Nephron (organoid): ENCODE data around the gene ARHGDIA.

ENCODE experiments used
- H3K27ac Mint-ChIP-seq, 3 experiments: 2 replicates each; pipeline ENCODE4 v1.8.0; 2020; ENCODE audit warnings: mixed read lengths in 3 of 3, mild to moderate bottlenecking in 2 of 3, moderate library complexity in 1 of 3
- H3K27me3 Mint-ChIP-seq: 2 replicates; pipeline ENCODE4 v1.8.0; 2021; ENCODE audit warnings: low read depth, mild to moderate bottlenecking, moderate library complexity, mixed read lengths
- H3K36me3 Mint-ChIP-seq: 2 replicates; pipeline ENCODE4 v1.8.0; 2020; ENCODE audit warnings: low read depth, mixed read lengths
- H3K4me1 Mint-ChIP-seq: 2 replicates; pipeline ENCODE4 v1.8.0; 2020; ENCODE audit warnings: mixed read lengths
- H3K4me3 Mint-ChIP-seq, 3 experiments: 2 replicates each; pipeline ENCODE4 v1.8.0; 2020; ENCODE audit warnings: mild to moderate bottlenecking in 3 of 3, mixed read lengths in 3 of 3, moderate library complexity in 2 of 3
- H3K9me3 Mint-ChIP-seq: 2 replicates; pipeline ENCODE4 v1.8.0; 2020; ENCODE audit warnings: mixed read lengths
- TF ChIP-seq, protein P1 (sequence below), 3 experiments: fragments of 200-600 bp; sonication (generic); IDR thresholded peaks; one replicate each; pipeline ENCODE4 v1.5.0; 2021; ENCODE audit warnings: antibody characterized with exemption in 3 of 3; ENCODE audit not compliant: unreplicated experiment in 3 of 3

ARHGDIA gene

DNA sequence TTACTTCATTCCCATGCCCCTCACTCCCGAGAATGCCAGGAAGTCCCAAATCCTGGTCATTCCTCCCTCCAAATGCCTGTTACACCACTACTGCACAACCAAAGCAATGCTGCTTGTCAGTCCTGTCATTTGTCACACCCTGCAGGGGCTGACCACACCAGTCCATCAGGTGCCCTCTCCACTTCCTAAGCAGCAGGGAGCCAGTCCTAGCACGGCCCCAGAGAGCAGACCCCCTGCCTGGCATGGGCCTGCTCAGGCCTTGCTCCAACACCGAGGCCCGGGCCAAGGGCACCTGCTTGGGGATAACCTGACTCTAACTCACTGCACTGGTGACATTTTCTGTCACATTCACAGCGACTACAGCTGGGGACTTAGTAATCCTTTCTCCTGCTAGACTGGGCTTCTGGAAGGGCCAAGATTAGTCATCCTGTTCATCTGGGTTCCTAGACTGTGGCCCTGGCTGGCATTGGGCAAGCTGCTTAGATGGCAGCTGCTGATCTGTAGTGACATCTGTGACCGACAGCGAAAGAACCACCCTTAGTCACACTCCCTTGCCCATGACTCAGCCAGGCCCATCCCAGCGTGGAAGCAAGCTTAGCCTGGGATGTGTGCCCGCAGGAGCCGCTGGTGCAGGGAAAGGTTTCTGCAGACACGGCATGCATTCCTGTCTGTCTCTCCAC lies 14.9 kb upstream of the ARHGDIA start:
- Mint-ChIP-seq H3K27ac (no peak overlapping the region), H3K36me3 (peaks cover 58% of the 10 kb centered on the region), H3K9me3 (no peaks in the 10 kb centered on the region), H3K4me3 (peak overlapping the region in 1 of 3 experiments; percentile 45), H3K27me3 (no peaks in the 10 kb centered on the region), H3K4me1 (peaks cover 4% of the 10 kb centered on the region)
- TF ChIP-seq, protein P1, sequence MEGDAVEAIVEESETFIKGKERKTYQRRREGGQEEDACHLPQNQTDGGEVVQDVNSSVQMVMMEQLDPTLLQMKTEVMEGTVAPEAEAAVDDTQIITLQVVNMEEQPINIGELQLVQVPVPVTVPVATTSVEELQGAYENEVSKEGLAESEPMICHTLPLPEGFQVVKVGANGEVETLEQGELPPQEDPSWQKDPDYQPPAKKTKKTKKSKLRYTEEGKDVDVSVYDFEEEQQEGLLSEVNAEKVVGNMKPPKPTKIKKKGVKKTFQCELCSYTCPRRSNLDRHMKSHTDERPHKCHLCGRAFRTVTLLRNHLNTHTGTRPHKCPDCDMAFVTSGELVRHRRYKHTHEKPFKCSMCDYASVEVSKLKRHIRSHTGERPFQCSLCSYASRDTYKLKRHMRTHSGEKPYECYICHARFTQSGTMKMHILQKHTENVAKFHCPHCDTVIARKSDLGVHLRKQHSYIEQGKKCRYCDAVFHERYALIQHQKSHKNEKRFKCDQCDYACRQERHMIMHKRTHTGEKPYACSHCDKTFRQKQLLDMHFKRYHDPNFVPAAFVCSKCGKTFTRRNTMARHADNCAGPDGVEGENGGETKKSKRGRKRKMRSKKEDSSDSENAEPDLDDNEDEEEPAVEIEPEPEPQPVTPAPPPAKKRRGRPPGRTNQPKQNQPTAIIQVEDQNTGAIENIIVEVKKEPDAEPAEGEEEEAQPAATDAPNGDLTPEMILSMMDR (IDR thresholded peaks at IDR 0.05; ENCODE audit: unreplicated experiment in 3 of 3): no peak

DNA sequence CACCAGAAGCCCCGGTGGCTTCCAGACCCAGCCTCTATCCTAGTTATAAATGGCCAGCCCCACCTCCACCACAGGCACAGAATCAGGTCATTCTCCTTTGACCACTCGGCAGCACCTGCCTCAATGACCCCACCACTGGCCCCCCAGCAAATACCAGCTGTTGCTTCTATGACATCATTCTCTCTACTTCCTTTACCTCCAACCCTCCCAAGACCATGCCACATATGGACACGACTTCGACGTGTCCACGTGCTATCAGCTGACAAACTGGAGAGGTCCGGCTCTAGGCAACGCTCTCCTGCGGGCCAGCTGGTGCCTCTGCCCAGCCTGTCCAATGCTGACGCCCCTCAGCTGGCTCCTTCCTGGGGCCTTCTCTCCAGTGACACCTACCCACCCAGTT lies 14.3 kb upstream of the ARHGDIA start:
- TF ChIP-seq, protein P1 (IDR thresholded peaks at IDR 0.05; ENCODE audit: unreplicated experiment in 3 of 3): no peak
- H3K4me1 Mint-ChIP-seq: peaks cover 4% of the 10 kb centered on the region
- H3K4me3 Mint-ChIP-seq: peak overlapping the region in 2 of 3 experiments; percentile 19 to 45
- peaks cover 60% of the 10 kb centered on the region for H3K36me3 Mint-ChIP-seq
- no peak overlapping the region for H3K27ac Mint-ChIP-seq
- H3K9me3 Mint-ChIP-seq: no peaks in the 10 kb centered on the region
- no peaks in the 10 kb centered on the region for H3K27me3 Mint-ChIP-seq

DNA sequence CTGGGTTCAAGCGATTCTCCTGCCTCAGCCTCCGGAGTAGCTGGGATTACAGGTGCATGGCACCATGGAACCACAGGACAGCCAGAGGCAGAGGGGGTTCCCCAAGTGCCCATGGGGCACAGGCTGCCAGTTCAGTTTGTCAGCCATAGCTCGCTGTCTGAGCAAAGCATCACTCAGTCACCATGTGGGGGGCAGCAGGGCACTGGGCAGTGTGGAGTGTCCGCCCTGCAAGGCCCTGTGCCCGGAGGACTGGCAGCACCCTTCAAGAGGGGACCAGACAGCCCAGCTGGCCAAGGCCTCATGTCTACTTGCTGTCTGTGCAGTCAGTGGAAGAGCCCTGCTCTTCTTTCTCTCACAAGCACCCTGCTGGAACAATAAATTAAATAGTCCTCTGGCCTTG lies 13.8 kb upstream of the ARHGDIA start:
- Mint-ChIP-seq H3K4me3 (no peak overlapping the region), H3K27ac (no peak overlapping the region), H3K27me3 (no peaks in the 10 kb centered on the region), H3K9me3 (no peaks in the 10 kb centered on the region), H3K36me3 (peaks cover 60% of the 10 kb centered on the region), H3K4me1 (peaks cover 4% of the 10 kb centered on the region)
- TF ChIP-seq, protein P1 (IDR thresholded peaks at IDR 0.05; ENCODE audit: unreplicated experiment in 3 of 3): no peak

DNA sequence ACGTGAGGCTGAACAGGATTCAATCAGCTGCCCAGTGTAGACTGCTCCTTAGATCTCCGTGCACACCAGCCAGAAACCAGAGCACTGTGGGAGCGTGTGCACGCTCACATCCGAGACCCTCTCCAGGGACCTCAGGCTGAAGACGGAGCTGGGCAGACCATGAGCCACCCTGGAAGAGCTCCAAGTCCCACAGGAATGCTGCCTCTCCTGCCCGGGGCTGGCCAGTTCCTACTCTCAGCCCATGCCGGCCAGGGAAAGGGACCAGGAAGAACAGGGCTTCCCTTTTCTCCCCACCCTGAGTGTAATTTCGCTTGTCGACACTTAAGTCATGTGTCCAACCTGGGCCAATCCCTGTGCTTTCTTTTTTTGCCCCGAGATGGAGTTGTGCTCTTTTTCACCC lies 13.4 kb upstream of the ARHGDIA start:
- Mint-ChIP-seq H3K27ac (no peak overlapping the region), H3K27me3 (no peaks in the 10 kb centered on the region), H3K9me3 (no peaks in the 10 kb centered on the region), H3K36me3 (peaks cover 63% of the 10 kb centered on the region), H3K4me3 (peak overlapping the region in 1 of 3 experiments; percentile 27), H3K4me1 (peaks cover 4% of the 10 kb centered on the region)
- TF ChIP-seq, protein P1 (IDR thresholded peaks at IDR 0.05; ENCODE audit: unreplicated experiment in 3 of 3): no peak

DNA sequence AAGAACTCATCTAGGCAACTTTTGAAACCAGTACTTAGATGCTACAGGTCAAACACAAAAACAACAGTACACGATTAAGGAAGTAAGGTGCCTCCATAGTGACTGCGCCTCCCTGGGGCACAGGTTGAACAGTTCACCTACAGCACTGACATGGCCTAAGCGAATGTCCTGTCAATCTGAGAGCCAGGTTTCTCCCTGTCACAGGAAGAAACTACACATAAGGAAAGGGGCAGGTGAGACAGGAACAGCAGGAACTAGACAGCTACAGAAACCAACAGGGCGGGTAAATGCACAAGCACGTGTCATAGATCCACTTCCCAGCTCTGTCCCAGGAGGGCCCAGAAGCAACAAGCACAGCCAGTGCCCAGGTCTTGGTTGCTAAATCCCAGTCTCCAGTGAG lies 8.0 kb upstream of the ARHGDIA start:
- no peaks in the 10 kb centered on the region for H3K9me3 Mint-ChIP-seq
- H3K27ac Mint-ChIP-seq: no peak overlapping the region
- H3K4me3 Mint-ChIP-seq: no peak overlapping the region
- H3K27me3 Mint-ChIP-seq: no peaks in the 10 kb centered on the region
- H3K36me3 Mint-ChIP-seq: peaks cover 39% of the 10 kb centered on the region
- H3K4me1 Mint-ChIP-seq: no peaks in the 10 kb centered on the region
- TF ChIP-seq, protein P1 (IDR thresholded peaks at IDR 0.05; ENCODE audit: unreplicated experiment in 3 of 3): no peak

DNA sequence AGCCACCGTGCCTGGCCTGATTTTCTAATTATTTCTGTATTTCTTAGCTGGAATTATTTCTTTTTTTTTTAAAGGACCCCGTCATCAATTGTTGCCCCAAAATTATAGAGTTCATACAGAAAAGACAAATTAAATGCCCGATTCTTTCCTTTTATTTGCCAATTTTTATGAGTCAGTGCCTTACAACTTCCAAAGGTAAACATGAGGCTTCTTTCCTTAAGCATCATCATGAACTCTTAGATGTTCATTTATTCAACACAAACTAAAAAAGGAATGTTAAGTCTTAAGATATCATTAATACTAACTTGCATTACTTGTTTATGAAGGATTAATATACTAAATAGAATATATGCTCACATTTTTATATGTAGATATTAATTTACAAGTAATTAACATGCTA lies 7.2 kb upstream of the ARHGDIA start:
- no peak overlapping the region for H3K27ac Mint-ChIP-seq
- H3K36me3 Mint-ChIP-seq: peaks cover 37% of the 10 kb centered on the region
- H3K4me1 Mint-ChIP-seq: no peaks in the 10 kb centered on the region
- H3K27me3 Mint-ChIP-seq: no peaks in the 10 kb centered on the region
- TF ChIP-seq, protein P1 (IDR thresholded peaks at IDR 0.05; ENCODE audit: unreplicated experiment in 3 of 3): no peak
- no peak overlapping the region for H3K4me3 Mint-ChIP-seq
- no peaks in the 10 kb centered on the region for H3K9me3 Mint-ChIP-seq
